NCI-H146 (cell line): ENCODE results near the gene ADAM19.
"Not testable (repeated sequence)": the region's sequence is repeated elsewhere in the genome, so short reads cannot be mapped to it uniquely, and the experiment has no call there.

Source experiments
- DNase-seq: peaks from one replicate; lab custom pipeline; 2025; lab: John Stamatoyannopoulos, UW

ADAM19 gene

GRCh38 chr5:157463081-157463480 is 112.5 kb downstream of the ADAM19 start:
- no peak for DNase-seq

DNA sequence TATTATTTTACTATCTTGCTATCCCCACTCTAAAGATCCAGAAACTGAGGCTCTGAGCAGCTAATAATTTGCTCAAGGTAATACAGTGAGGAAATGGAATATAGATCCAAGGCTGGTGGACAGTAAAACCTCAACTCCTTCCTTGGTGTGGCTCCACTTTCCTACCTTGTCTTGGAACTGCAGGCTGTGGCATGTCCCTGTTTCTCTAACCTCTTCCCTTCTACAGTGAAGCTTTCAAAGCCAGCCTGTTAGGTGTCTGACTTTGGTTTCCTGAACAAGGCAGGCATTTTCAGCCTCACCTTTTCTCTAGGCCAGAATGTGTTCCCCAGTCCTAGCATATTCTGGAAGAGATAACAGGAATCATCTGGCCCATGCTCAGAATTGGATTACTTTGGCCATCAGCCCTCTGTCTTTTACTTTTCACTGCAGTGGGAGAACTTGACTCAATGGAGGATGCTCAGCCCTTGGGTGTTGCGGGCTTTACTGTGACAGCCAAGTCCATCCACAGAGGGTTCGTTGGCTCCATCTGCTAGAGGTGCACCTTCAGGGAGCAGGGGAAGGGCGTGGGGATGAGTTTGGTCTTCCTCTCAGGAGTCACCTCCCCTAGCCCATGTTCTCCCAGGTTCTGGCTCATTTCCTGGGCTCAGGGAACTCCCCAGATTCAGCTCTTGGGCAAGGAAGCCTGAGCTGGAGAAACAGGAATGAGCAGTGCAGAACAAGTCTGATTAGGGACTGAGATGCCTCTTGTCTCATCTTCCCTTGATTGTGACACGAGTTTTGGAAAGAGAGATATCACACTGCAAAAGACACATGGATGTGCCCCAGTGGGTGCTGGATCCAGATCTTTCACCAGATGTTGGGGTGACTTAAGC is 114.4 kb downstream of the ADAM19 start:
- no peak for DNase-seq

DNA sequence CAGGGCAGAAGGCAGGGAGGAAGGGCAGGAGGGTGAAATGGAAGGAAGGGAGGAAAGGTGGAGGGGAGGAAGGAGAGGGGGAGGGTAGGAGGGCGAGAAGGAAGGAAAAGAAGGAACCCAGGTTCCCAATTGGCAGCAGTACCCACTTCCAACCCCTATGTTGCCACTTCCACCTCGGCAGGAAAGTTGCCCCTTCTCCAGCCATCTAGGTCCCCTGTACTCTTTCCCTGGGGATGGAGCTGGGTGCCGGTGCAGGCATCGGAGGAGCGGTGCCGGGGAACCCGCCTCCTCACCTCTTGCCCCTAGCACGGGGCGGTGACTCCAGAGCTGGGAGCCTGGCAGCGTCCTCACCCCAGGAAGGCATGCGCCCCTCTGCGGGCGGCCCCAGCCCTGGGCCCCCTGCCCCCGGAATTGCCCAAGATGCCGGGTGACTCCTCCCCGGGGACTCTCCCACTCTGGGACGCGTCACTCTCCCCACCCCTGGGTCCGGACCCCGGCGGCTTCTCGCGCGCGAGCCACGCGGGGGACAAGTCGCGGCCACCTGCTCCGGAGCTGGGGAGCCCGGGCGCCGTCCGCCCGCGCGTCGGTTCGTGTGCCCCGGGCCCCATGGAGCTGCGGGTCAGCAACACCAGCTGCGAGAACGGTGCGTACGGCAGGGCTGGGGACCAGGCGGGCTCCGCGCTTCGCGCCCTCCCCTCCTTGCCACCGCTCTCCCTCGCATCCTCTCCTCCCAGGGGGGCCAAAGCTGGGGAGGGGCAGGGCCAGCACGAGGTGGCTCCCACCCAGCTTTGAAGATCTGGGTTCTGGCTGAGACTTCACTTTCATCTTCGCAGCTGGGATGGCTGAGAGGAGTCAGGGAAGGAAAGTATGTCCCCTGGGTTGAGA is 115.6 kb downstream of the ADAM19 start, which contains the start of gene NIPAL4:
NIPAL4 (plus strand) TSS at position 499 of the 885 bp plus-strand sequence; CDS start at position 607, 108 bp downstream.
- no peak for DNase-seq

- no peak for DNase-seq
Observed at GRCh38 chr5:157458835-157459234, 116.7 kb downstream of the ADAM19 start.

GRCh38 chr5:157457391-157457790 is 118.2 kb downstream of the ADAM19 start:
- DNase-seq: no peak

GRCh38 chr5:157456301-157456700 is 119.3 kb downstream of the ADAM19 start:
- no peak for DNase-seq

- DNase-seq: no peak
Observed at GRCh38 chr5:157455057-157455456, 120.5 kb downstream of the ADAM19 start.

GRCh38 chr5:157454273-157454672 is 121.3 kb downstream of the ADAM19 start:
- no peak for DNase-seq

GRCh38 chr5:157451806-157452205 is 123.8 kb downstream of the ADAM19 start:
- DNase-seq: no peak

DNA sequence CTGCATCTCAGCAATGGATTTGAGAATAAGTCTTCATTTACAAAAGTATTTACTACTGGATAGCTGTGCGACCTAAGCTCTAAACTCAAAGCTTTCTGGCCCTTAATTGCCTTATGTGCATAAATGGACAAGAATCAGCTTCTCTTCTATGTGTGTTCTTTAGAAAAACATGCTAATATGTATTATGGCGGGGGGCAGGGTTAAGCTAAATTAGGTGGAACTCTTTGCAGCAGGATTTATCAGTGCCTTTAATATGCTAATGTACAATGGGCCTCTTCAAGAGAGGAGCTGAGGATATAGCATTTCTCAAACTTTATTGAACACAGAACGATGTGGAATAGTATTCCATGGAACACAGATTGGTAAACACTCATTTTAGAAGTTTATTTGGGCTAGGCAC is 125.6 kb downstream of the ADAM19 start:
- no peak for DNase-seq

DNA sequence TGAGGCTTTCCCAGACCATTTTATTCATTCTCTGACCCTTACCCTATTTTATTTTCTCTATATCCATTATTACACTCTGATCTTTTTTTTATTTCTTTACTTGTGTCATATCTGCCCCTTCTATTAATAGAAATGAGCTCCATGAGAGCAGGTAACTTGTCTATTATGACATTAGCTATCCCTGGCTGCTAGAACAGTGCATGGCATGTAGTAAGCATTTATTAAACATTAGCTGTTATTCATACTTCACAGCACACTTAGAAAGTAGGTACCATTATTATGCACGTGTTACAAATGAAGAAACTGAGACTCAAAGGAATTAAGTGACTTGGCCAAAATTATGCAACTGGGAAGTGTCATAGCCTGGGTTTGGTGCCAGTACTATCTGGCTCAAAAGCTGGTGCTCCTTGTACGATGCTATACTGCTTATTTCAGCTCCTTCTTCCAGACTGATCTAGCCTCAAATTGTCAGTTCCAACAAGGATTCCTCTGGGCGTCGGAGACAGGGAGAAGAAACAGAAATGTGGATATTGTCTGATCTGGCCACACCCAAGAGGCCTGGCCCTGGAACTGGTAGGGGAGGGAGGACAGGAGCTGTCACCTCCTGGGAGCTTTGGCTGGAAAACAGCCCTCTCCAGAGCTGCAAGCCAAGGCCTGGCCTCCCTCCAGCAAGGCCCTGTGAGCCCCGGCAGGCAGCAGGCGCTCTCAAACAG is 126.4 kb downstream of the ADAM19 start:
- DNase-seq: no peak

DNA sequence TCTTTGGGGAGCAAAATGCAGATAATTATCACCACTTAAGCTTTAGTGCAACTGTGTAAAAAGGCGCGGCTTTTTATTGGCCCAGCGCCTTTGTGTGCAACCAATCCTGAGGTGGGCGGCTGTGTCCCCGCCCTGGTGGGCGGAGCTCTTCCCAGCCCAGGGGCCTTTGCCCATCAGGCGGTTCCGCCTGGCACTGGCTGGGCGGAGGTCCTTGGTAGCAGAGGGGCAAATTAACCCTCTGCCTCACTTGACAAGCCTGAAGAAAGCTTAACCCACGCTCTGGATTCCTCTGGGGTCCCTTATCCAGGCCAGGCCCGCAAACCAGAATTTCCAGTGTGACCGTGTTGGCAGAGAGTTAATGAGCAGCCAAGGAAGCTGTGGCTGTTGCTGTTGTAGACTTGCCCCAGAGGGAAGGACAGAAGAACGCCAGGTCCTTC is 128.4 kb downstream of the ADAM19 start:
- no peak for DNase-seq

GRCh38 chr5:157446412-157446935 is 129.1 kb downstream of the ADAM19 start:
- no peak for DNase-seq

GRCh38 chr5:157445745-157446411 is 129.7 kb downstream of the ADAM19 start:
- DNase-seq: no peak

DNA sequence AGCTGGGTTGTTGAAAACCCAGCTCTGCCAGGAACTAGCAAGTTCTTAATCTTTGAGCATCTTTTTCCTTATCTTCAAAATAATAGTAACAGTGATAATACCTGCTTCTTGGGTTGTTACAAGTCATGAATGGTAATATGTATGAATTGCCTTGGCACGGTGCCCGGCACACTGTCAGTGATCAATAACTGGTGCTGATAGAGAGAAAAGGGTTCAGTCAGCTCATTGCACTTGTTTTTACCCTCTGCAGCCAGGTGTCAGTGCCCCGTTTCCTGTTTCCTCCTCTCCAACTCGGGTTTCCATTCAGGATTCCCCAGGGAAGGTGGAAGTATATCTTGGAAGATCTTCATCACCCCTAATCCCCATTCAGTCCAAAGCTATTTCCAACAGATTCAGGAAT is 131.4 kb downstream of the ADAM19 start:
- DNase-seq: no peak

GRCh38 chr5:157443041-157443549 is 132.5 kb downstream of the ADAM19 start:
- no peak for DNase-seq

- no peak for DNase-seq
Observed at GRCh38 chr5:157434096-157434495, 141.5 kb downstream of the ADAM19 start.

- peak; percentile 4 for DNase-seq
Observed at GRCh38 chr5:157431544-157432200, 143.9 kb downstream of the ADAM19 start.

DNA sequence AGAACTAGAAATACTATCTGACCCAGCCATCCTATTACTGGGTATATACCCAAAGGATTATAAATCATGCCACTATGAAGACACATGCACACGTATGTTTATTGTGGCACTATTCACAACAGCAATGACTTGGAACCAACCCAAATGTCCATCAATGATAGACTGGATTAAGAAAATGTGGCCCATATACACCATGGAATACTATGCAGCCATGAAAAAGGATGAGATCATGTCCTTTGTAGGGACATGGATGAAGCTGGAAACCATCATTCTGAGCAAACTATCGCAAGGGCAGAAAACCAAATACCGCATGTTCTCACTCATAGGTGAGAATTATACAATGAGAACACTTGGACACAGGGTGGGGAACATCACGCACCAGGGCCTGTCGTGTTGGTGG is 145.7 kb downstream of the ADAM19 start:
- DNase-seq: not testable (repeated sequence)
